NCI-H510A (cell line): ENCODE measurements around the gene MAB21L4.

Experiments
- DNase-seq: peaks from one replicate; lab custom pipeline; 2025; lab: John Stamatoyannopoulos, UW

Gene MAB21L4

GRCh38 chr2:240925191-240925567 lies 29.2 kb upstream of the MAB21L4 start:
- no peak for DNase-seq

GRCh38 chr2:240922982-240923537 lies 27.1 kb upstream of the MAB21L4 start:
- DNase-seq = no peak

GRCh38 chr2:240922245-240922981 lies 26.5 kb upstream of the MAB21L4 start:
- DNase-seq = no peak

- no peak for DNase-seq
Observed at GRCh38 chr2:240921995-240922244, 26.0 kb upstream of the MAB21L4 start.

GRCh38 chr2:240921311-240921994 lies 25.5 kb upstream of the MAB21L4 start:
- DNase-seq = no peak

- no peak for DNase-seq
Observed at GRCh38 chr2:240920783-240921231, 24.9 kb upstream of the MAB21L4 start.

GRCh38 chr2:240919786-240920782 lies 24.1 kb upstream of the MAB21L4 start:
- no peak for DNase-seq

GRCh38 chr2:240919161-240919781 lies 23.3 kb upstream of the MAB21L4 start:
- no peak for DNase-seq

GRCh38 chr2:240918258-240919091 lies 22.5 kb upstream of the MAB21L4 start:
- DNase-seq = no peak

GRCh38 chr2:240917684-240918257 lies 21.8 kb upstream of the MAB21L4 start:
- DNase-seq = no peak

- DNase-seq = no peak
Observed at GRCh38 chr2:240917009-240917683, 21.2 kb upstream of the MAB21L4 start.

GRCh38 chr2:240916571-240917008 lies 20.6 kb upstream of the MAB21L4 start:
- no peak for DNase-seq

- no peak for DNase-seq
Observed at GRCh38 chr2:240915526-240916341, 19.8 kb upstream of the MAB21L4 start.

GRCh38 chr2:240914645-240915525 lies 18.9 kb upstream of the MAB21L4 start:
- no peak for DNase-seq

GRCh38 chr2:240913810-240914644 lies 18.1 kb upstream of the MAB21L4 start:
- DNase-seq = no peak

GRCh38 chr2:240912878-240913809 lies 17.2 kb upstream of the MAB21L4 start:
- DNase-seq = no peak
